ENCODE data around the gene AKAP13. TPM values are rescaled to one million over a fixed set of nuclear protein-coding genes. Genes with fewer than 3 reads are reported as not detected.

The AKAP13 gene
- total RNA-seq, 2 donors from 2014 or later, result 228 to 273 TPM

- Histone ChIP-seq H3K4me3 (no peak overlapping the region), H3K27ac (peak overlapping the region; percentile 49 to 51), H3K36me3 (peaks cover 48% of the 10 kb centered on the region), H3K27me3 (replicated peaks; ENCODE audit: insufficient read depth) (no peaks in the 10 kb centered on the region), H3K9me3 (no peaks in the 10 kb centered on the region), H3K4me1 (ENCODE audit: control insufficient read depth in 1 of 2, low read depth in 2 of 2) (peaks cover 9 to 16% of the 10 kb centered on the region in 2 donors)
- DNase-seq (ENCODE audit: low spot score), result no peak
- no peak for ATAC-seq (ENCODE audit: insufficient number of reproducible peaks, low FRiP score, low read depth)
- TF ChIP-seq CTCF (IDR thresholded peaks at IDR 0.05), result no peak
Observed at GRCh38 chr15:85742186-85742821, 361.9 kb downstream of the AKAP13 start.

- Histone ChIP-seq H3K4me1 (ENCODE audit: control insufficient read depth in 1 of 2, low read depth in 2 of 2) (peaks cover 9 to 16% of the 10 kb centered on the region in 2 donors), H3K36me3 (peaks cover 50% of the 10 kb centered on the region), H3K9me3 (no peaks in the 10 kb centered on the region), H3K4me3 (no peak overlapping the region), H3K27ac (no peak overlapping the region), H3K27me3 (replicated peaks; ENCODE audit: insufficient read depth) (no peaks in the 10 kb centered on the region)
- no peak for ATAC-seq (ENCODE audit: insufficient number of reproducible peaks, low FRiP score, low read depth)
- DNase-seq (ENCODE audit: low spot score), result no peak
- no peak for TF ChIP-seq CTCF (IDR thresholded peaks at IDR 0.05)
Observed at GRCh38 chr15:85743392-85744055, 363.1 kb downstream of the AKAP13 start.

GRCh38 chr15:85744579-85744978 is 364.2 kb downstream of the AKAP13 start:
- no peak for TF ChIP-seq CTCF (IDR thresholded peaks at IDR 0.05)
- H3K27me3 ChIP-seq (replicated peaks; ENCODE audit: insufficient read depth), result no peaks in the 10 kb centered on the region
- no peaks in the 10 kb centered on the region for H3K9me3 ChIP-seq
- H3K27ac ChIP-seq, result no peak overlapping the region
- H3K4me1 ChIP-seq (ENCODE audit: control insufficient read depth in 1 of 2, low read depth in 2 of 2), result peaks cover 9 to 21% of the 10 kb centered on the region in 2 donors
- no peak overlapping the region for H3K4me3 ChIP-seq
- peaks cover 54% of the 10 kb centered on the region for H3K36me3 ChIP-seq
- DNase-seq (ENCODE audit: low spot score) (no peak), ATAC-seq (ENCODE audit: insufficient number of reproducible peaks, low FRiP score, low read depth) (no peak)

GRCh38 chr15:85745023-85745422 is 364.6 kb downstream of the AKAP13 start:
- H3K4me1 ChIP-seq (ENCODE audit: control insufficient read depth in 1 of 2, low read depth in 2 of 2), result peaks cover 9 to 25% of the 10 kb centered on the region in 2 donors
- no peak for ATAC-seq (ENCODE audit: insufficient number of reproducible peaks, low FRiP score, low read depth)
- TF ChIP-seq CTCF (IDR thresholded peaks at IDR 0.05), result no peak
- H3K27ac ChIP-seq, result no peak overlapping the region
- H3K4me3 ChIP-seq, result no peak overlapping the region
- H3K27me3 ChIP-seq (replicated peaks; ENCODE audit: insufficient read depth), result no peaks in the 10 kb centered on the region
- no peak for DNase-seq (ENCODE audit: low spot score)
- peaks cover 54% of the 10 kb centered on the region for H3K36me3 ChIP-seq
- no peaks in the 10 kb centered on the region for H3K9me3 ChIP-seq

- H3K27ac ChIP-seq, result no peak overlapping the region
- peaks cover 50% of the 10 kb centered on the region for H3K36me3 ChIP-seq
- peaks cover 9 to 30% of the 10 kb centered on the region in 2 donors for H3K4me1 ChIP-seq (ENCODE audit: control insufficient read depth in 1 of 2, low read depth in 2 of 2)
- ATAC-seq (ENCODE audit: insufficient number of reproducible peaks, low FRiP score, low read depth), result no peak
- no peak for DNase-seq (ENCODE audit: low spot score)
- H3K27me3 ChIP-seq (replicated peaks; ENCODE audit: insufficient read depth), result no peaks in the 10 kb centered on the region
- no peaks in the 10 kb centered on the region for H3K9me3 ChIP-seq
- no peak for TF ChIP-seq CTCF (IDR thresholded peaks at IDR 0.05)
- no peak overlapping the region for H3K4me3 ChIP-seq
Observed at GRCh38 chr15:85745525-85746150, 365.2 kb downstream of the AKAP13 start.

All from thoracic aorta (tissue), 2 donors.